HCT116 (cell line): ENCODE data around the gene ANO2. TPM values are rescaled to one million over a fixed set of nuclear protein-coding genes. Genes with fewer than 3 reads are reported as not detected.

Experiments
- ATAC-seq: fragments of 200-7000 bp; cut with Tn5 transposase; 2 replicates; pipeline ENCODE4 v1.9.1; 2020; ENCODE audit warnings: mild to moderate bottlenecking, moderate library complexity
- BruUV-seq: library from RNA; stranded (reverse); fragments of 400-500 nt; replicated peaks from 2 replicates; lab custom pipeline; 2021; lab: Mats Ljungman, UMichigan
- CTCF ChIA-PET: fragments of 300-600 bp; sonication (Branson Sonifier 250); formaldehyde crosslinking; loops from one replicate; lab custom pipeline; 2021; ENCODE audit warnings: antibody characterized with exemption; lab: Charles Lee
- POLR2A ChIA-PET: fragments of 300-600, 350-600 bp; sonication (Branson Sonifier 250); formaldehyde crosslinking; loops from one replicate; lab custom pipeline; 2021; ENCODE audit warnings: antibody characterized with exemption; lab: Charles Lee
- RAD21 ChIA-PET, 2 experiments: fragments of 300-600 bp; sonication (Branson Sonifier 250); formaldehyde crosslinking; loops; one replicate each; lab custom pipeline; 2023; ENCODE audit warnings: low total read pairs in 2 of 2; ENCODE audit not compliant: uncharacterized antibody in 2 of 2, unreplicated experiment in 2 of 2, low non-redundant PET in 1 of 2; lab: Charles Lee
- DNase-seq: peaks from one replicate; pipeline ENCODE4 v3.0.0-alpha.2; 2010; ENCODE audit warnings: low read depth, low spot score
- H2AFZ ChIP-seq: fragments of 200-600 bp; shearing (Covaris generic), sonication (generic); 2 replicates; pipeline ENCODE4 v1.6.1; 2017; ENCODE audit warnings: low read depth, mixed run types, mixed read lengths, antibody characterized with exemption, low read length; ENCODE audit not compliant: poor library complexity, severe bottlenecking
- H3K27ac ChIP-seq: 2 replicates; pipeline ENCODE4 v1.5.1; 2012; ENCODE audit warnings: low read depth, low read length
- H3K27me3 ChIP-seq: fragments of 200-600 bp; sonication (generic); 2 replicates; pipeline ENCODE4 v1.6.1; 2016; ENCODE audit warnings: mixed run types, low read length, mixed read lengths; ENCODE audit not compliant: insufficient read depth
- H3K36me3 ChIP-seq, 2 experiments: fragments of 200-500 bp in 1 of 2; fragments of 200-600 bp in 1 of 2; sonication (Bioruptor generic) in 1 of 2; sonication (generic) in 1 of 2; 2 replicates each; pipeline versions ENCODE4 v1.5.1 to v1.6.1; 2014 to 2016; ENCODE audit warnings: low read length in 2 of 2, inconsistent platforms in 1 of 2, mixed read lengths in 1 of 2, mixed run types in 1 of 2; ENCODE audit not compliant: insufficient read depth in 2 of 2, control insufficient read depth in 1 of 2
- H3K4me1 ChIP-seq, 2 experiments: fragments of 200-600 bp in 1 of 2; sonication (generic) in 1 of 2; 2 replicates each; pipeline versions ENCODE4 v1.5.1 to v1.6.1; 2012 to 2017; ENCODE audit warnings: low read length in 2 of 2, inconsistent platforms in 1 of 2, mild to moderate bottlenecking in 1 of 2, mixed read lengths in 1 of 2, mixed run types in 1 of 2, moderate library complexity in 1 of 2; ENCODE audit not compliant: insufficient read depth in 2 of 2, control insufficient read depth in 1 of 2
- H3K4me2 ChIP-seq: fragments of 200-600 bp; sonication (generic); 2 replicates; pipeline ENCODE4 v1.6.1; 2017; ENCODE audit warnings: mixed run types, low read length, mixed read lengths
- H3K4me3 ChIP-seq, 2 experiments: fragments of 200-600 bp in 1 of 2; sonication (generic) in 1 of 2; replicated peaks in 1 of 2; 2 replicates each; pipeline ENCODE4 v1.5.1; 2011 to 2016; ENCODE audit warnings: low read length in 2 of 2, control low read depth in 1 of 2, low read depth in 1 of 2, mild to moderate bottlenecking in 1 of 2, mixed read lengths in 1 of 2, mixed run types in 1 of 2
- H3K79me2 ChIP-seq: fragments of 200-600 bp; sonication (generic); 2 replicates; pipeline ENCODE4 v1.6.1; 2017; ENCODE audit warnings: mild to moderate bottlenecking, mixed run types, low read length, moderate library complexity, mixed read lengths; ENCODE audit not compliant: insufficient read depth
- H3K9ac ChIP-seq: fragments of 200-600 bp; sonication (generic); 2 replicates; pipeline ENCODE4 v1.6.1; 2016; ENCODE audit warnings: low read length, mixed read lengths
- H3K9me2 ChIP-seq: fragments of 200-600 bp; sonication (generic), shearing (Covaris generic); 2 replicates; pipeline ENCODE4 v1.6.1; 2017; ENCODE audit warnings: mixed run types, mild to moderate bottlenecking, moderate library complexity; ENCODE audit not compliant: insufficient read depth
- H3K9me3 ChIP-seq, 2 experiments: fragments of 200-500 bp in 1 of 2; fragments of 200-600 bp in 1 of 2; sonication (Bioruptor generic) in 1 of 2; sonication (generic) in 1 of 2; 2 replicates each; pipeline ENCODE4 v1.6.1; 2014 to 2017; ENCODE audit warnings: low read length in 2 of 2, mixed read lengths in 2 of 2, inconsistent platforms in 1 of 2, low read depth in 1 of 2, mild to moderate bottlenecking in 1 of 2, mixed run types in 1 of 2, moderate library complexity in 1 of 2; ENCODE audit not compliant: control insufficient read depth in 1 of 2, insufficient read depth in 1 of 2
- H4K20me1 ChIP-seq: fragments of 200-600 bp; sonication (generic), shearing (Covaris generic); 2 replicates; pipeline ENCODE4 v1.6.1; 2017; ENCODE audit warnings: mixed run types, mild to moderate bottlenecking, moderate library complexity; ENCODE audit not compliant: insufficient read depth
- CEBPB ChIP-seq: IDR thresholded peaks from 2 replicates; pipeline ENCODE4 v1.6.1; 2012; ENCODE audit warnings: low read depth
- CTCF ChIP-seq, 3 experiments: fragments of 200-600 bp in 1 of 3; sonication (generic) in 1 of 3; IDR thresholded peaks in 2 of 3; conservative IDR thresholded peaks in 1 of 3; 2 replicates each; pipeline ENCODE4 v1.5.1; 2012 to 2017; ENCODE audit warnings: low read depth in 2 of 3, low read length in 2 of 3, antibody characterized with exemption in 1 of 3, borderline replicate concordance in 1 of 3, control low read depth in 1 of 3, mild to moderate bottlenecking in 1 of 3, mixed read lengths in 1 of 3, mixed run types in 1 of 3, moderate library complexity in 1 of 3; ENCODE audit not compliant: insufficient read depth in 1 of 3
- EGR1 ChIP-seq: IDR thresholded peaks from 2 replicates; pipeline ENCODE4 v1.6.1; 2012; ENCODE audit warnings: low read depth
- EZH2phosphoT487 ChIP-seq: fragments of 200-600 bp; IDR thresholded peaks from 2 replicates; pipeline ENCODE4 v1.6.1; 2018; ENCODE audit warnings: antibody characterized with exemption, borderline replicate concordance
- JUND ChIP-seq: IDR thresholded peaks from 2 replicates; pipeline ENCODE4 v1.6.1; 2012
- MAX ChIP-seq: IDR thresholded peaks from 2 replicates; pipeline ENCODE4 v1.6.1; 2012
- POLR2AphosphoS5 ChIP-seq: IDR thresholded peaks from 2 replicates; pipeline ENCODE4 v1.6.1; 2011; ENCODE audit warnings: mild to moderate bottlenecking, low read depth, low read length, moderate library complexity
- SIN3A ChIP-seq: IDR thresholded peaks from 2 replicates; pipeline ENCODE4 v1.6.1; 2012; ENCODE audit warnings: low read depth
- ZNF274 ChIP-seq: fragments of 200-500 bp; sonication (Bioruptor generic); IDR thresholded peaks from 2 replicates; pipeline ENCODE4 v1.6.1; 2014; ENCODE audit warnings: mild to moderate bottlenecking, low read depth, low read length, inconsistent platforms
- intact Hi-C: fragments of 100-400 bp; cut with micrococcal nuclease; formaldehyde crosslinking; loops from 2 replicates; pipeline ENCODE4 v1.10.0; 2022
- total RNA-seq: library from RNA; stranded (reverse); gene quantifications from one replicate; pipeline ENCODE4 v1.2.1, GENCODE V29; 2021; ENCODE audit not compliant: unreplicated experiment

Gene ANO2
- total RNA-seq, 1 experiment from 2014 or later: not detected

GRCh38 chr12:5514545-5514944 is 430.5 kb downstream of the ANO2 start:
- ATAC-seq: no peak
- no peak overlapping the region for H2AFZ ChIP-seq
- ChIA-PET POLR2A (no interaction called here), RAD21 (no interaction called here), CTCF (no interaction called here)
- no TSS peak for BruUV-seq
- no peak overlapping the region for H3K4me3 ChIP-seq
- no peaks in the 10 kb centered on the region; a peak in 1 of 4 replicates for H3K4me1 ChIP-seq
- DNase-seq: no peak
- no peak overlapping the region for H3K4me2 ChIP-seq
- H3K9me3 ChIP-seq: no peaks in the 10 kb centered on the region
- no peak overlapping the region for H3K9ac ChIP-seq
- H3K27ac ChIP-seq: no peak overlapping the region
- no peaks in the 10 kb centered on the region for H3K36me3 ChIP-seq
- intact Hi-C loops: loop anchor here (5.0 kb wide), 1 partner anchor 342 kb away; no protein-coding TSS in a partner anchor
- H4K20me1 ChIP-seq: no peaks in the 10 kb centered on the region
- TF ChIP-seq CTCF (IDR thresholded peaks at IDR 0.05 in 2 of 3, conservative IDR thresholded peaks at IDR 0.05 in 1 of 3; ENCODE audit: borderline replicate concordance in 1 of 3, insufficient read depth in 1 of 3, low read depth in 2 of 3, low read length in 2 of 3) (no peak), MAX (no peak), SIN3A (no peak), JUND (no peak), EGR1 (no peak), ZNF274 (no peak), POLR2AphosphoS5 (no peak), EZH2phosphoT487 (no peak), CEBPB (no peak)
- H3K27me3 ChIP-seq: no peaks in the 10 kb centered on the region; the same call in 1 of the 2 replicates
- no peaks in the 10 kb centered on the region for H3K9me2 ChIP-seq
- H3K79me2 ChIP-seq: no peaks in the 10 kb centered on the region
